Measurements from ENCODE around the gene LIG4. TPM values are rescaled to one million over a fixed set of nuclear protein-coding genes. Genes with fewer than 3 reads are reported as not detected.

The LIG4 gene
- total RNA-seq, result 1 to 10 TPM; 6.6 to 7.2 TPM

GRCh38 chr13:108215436-108215835, at the start of gene LIG4:
LIG4 (minus strand) TSS chr13:108215536; CDS start chr13:108211268, 4,268 bp downstream.
- POLR2A ChIA-PET, result no interaction called here
- Mint-ChIP-seq H3K27me3 (no peaks in the 10 kb centered on the region), H3K27ac (peak within 1 kb of the TSS; percentile 67), H3K36me3 (peaks cover 15% of the 10 kb centered on the region), H3K9me3 (peaks cover 9% of the 10 kb centered on the region), H3K4me1 (ENCODE audit: low read depth) (peaks cover 32% of the 10 kb centered on the region), H3K4me3 (peak within 1 kb of the TSS; percentile 89)
- DNase-seq, result peak; percentile 94
- intact Hi-C loops (cut with micrococcal nuclease), result loop anchor here (2.0 to 5.0 kb wide), 5 partner anchors 282 to 1647 kb away; partner anchors contain the start of genes ARGLU1 and IRS2
- CTCF ChIA-PET, result no interaction called here

DNA sequence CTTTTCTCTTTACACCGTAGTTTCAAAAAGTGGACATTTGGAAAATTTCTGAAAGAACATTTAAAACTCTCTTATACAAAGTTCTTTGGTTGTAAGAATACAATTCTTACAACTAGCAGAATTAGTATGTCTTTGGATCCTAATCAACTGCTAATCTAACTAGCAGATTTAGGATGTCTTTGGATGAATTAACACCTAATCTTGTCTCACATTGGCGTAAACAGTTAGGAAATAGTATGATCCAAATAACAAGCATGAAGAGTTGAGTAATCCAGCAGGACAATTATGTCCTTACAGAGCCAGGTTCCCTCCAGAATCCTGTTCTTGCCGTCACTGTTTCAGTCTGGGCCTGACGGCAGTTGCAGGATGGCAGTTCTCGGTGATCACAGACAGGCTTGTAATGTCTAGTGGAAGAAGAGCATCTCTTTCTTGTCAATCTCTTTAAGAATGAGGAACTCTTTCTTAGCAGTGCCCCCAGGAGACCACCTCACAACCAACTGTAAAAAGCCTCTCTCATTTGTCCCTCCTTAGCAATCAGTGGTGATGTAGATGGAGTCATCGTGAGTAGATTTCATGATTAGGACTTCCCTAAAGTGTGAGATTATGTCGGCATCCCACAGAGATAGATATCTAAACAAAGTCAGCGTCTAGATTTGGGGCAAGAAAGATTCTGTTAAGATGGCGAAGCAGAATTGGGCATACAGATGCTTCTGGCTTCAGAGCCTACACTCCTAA, 48.5 kb upstream of the LIG4 start:
- DNase-seq, result no peak
- H3K4me3 Mint-ChIP-seq, result no peak overlapping the region
- intact Hi-C loops (cut with micrococcal nuclease), result loop anchor here (10.0 kb wide), 1 partner anchor 331 kb away; no protein-coding TSS in a partner anchor
- ChIA-PET POLR2A (no interaction called here), CTCF (no interaction called here)
- H3K27me3 Mint-ChIP-seq, result no peaks in the 10 kb centered on the region
- H3K4me1 Mint-ChIP-seq (ENCODE audit: low read depth), result peaks cover 22% of the 10 kb centered on the region
- H3K36me3 Mint-ChIP-seq, result no peaks in the 10 kb centered on the region
- no peak overlapping the region for H3K27ac Mint-ChIP-seq
- H3K9me3 Mint-ChIP-seq, result peaks cover 4% of the 10 kb centered on the region

GRCh38 chr13:108257248-108257647, 41.9 kb upstream of the LIG4 start:
- intact Hi-C loops (cut with micrococcal nuclease), result no loop called here
- CTCF ChIA-PET, result no interaction called here
- POLR2A ChIA-PET, result no interaction called here
- Mint-ChIP-seq H3K9me3 (peaks cover 5% of the 10 kb centered on the region), H3K27ac (no peak overlapping the region), H3K4me1 (ENCODE audit: low read depth) (no peaks in the 10 kb centered on the region), H3K36me3 (peaks cover 11% of the 10 kb centered on the region), H3K27me3 (no peaks in the 10 kb centered on the region), H3K4me3 (no peak overlapping the region)
- no peak for DNase-seq

GRCh38 chr13:108249150-108249549, 33.8 kb upstream of the LIG4 start:
- intact Hi-C loops (cut with micrococcal nuclease), result no loop called here
- no peak for DNase-seq
- H3K27me3 Mint-ChIP-seq, result no peaks in the 10 kb centered on the region
- CTCF ChIA-PET, result no interaction called here
- H3K27ac Mint-ChIP-seq, result no peak overlapping the region
- peaks cover 14% of the 10 kb centered on the region for H3K36me3 Mint-ChIP-seq
- H3K9me3 Mint-ChIP-seq, result peaks cover 41% of the 10 kb centered on the region
- no peak overlapping the region for H3K4me3 Mint-ChIP-seq
- H3K4me1 Mint-ChIP-seq (ENCODE audit: low read depth), result peaks cover 4% of the 10 kb centered on the region
- POLR2A ChIA-PET, result no interaction called here

DNA sequence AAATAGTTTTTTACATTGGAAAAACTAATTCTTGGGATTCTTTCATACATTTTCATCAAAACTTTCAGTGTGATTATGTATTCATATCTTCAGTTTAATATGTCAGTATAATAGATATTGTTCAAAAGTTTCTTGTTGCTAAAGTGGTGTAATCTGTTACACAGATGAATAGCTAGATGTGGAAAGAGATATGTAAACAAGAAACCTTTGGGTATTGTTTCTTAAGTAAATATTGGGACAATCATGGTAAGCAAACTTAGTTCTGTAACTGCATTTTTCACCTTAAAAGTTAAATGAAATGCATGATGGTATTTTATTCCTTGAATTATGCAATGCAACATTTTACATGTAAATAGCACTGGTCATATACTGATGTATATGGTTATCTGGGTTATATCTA, 15.0 kb upstream of the LIG4 start:
- Mint-ChIP-seq H3K27me3 (no peaks in the 10 kb centered on the region), H3K36me3 (peaks cover 14% of the 10 kb centered on the region), H3K9me3 (no peaks in the 10 kb centered on the region), H3K27ac (no peak overlapping the region), H3K4me3 (no peak overlapping the region), H3K4me1 (ENCODE audit: low read depth) (peaks cover 32% of the 10 kb centered on the region)
- CTCF ChIA-PET, result interaction anchor here (1.0 kb wide), 1 partner anchor 665 kb away, joined by 3 read pairs; no protein-coding TSS in a partner anchor
- intact Hi-C loops (cut with micrococcal nuclease), result no loop called here
- POLR2A ChIA-PET, result no interaction called here
- DNase-seq, result no peak

DNA sequence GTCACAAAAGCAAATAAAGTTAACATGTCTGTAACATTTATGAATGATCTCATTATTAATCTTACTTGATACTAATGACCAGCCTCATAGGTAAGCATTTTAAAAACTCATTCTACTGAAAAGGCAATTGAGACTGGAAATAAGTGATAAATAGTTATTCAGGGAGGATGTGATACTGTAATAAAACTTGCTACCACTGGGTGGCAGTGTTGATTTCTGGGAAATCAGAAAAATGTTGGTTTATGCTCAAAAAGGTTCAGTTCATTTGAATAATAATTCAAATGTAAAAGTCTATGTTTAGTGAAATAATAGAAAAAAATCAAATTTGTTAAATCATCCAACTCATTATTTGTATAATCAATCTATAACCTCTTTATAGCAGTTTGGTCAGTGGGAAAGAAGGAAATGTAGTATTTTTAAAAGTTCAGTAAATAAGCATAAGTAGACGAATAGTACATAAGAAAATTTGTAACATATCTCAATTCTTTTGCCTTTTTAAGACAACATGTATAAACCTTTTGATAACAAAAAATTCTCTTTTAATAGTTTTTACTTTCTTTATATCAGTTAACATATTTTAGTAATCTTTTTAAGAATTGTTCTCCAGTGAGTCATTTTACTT, 12.4 kb upstream of the LIG4 start:
- Mint-ChIP-seq H3K27ac (no peak overlapping the region), H3K36me3 (peaks cover 12% of the 10 kb centered on the region), H3K9me3 (no peaks in the 10 kb centered on the region), H3K4me1 (ENCODE audit: low read depth) (peaks cover 51% of the 10 kb centered on the region), H3K4me3 (no peak overlapping the region), H3K27me3 (no peaks in the 10 kb centered on the region)
- DNase-seq, result no peak
- ChIA-PET CTCF (interaction anchor here (0.8 kb wide), 2 partner anchors 42 to 131 kb away, joined by 3 to 4 read pairs; partner anchors contain the start of gene TNFSF13B), POLR2A (no interaction called here)
- intact Hi-C loops (cut with micrococcal nuclease), result loop anchor here (1.0 to 5.0 kb wide), 5 partner anchors 8 to 668 kb away; partner anchors contain the start of gene TNFSF13B

DNA sequence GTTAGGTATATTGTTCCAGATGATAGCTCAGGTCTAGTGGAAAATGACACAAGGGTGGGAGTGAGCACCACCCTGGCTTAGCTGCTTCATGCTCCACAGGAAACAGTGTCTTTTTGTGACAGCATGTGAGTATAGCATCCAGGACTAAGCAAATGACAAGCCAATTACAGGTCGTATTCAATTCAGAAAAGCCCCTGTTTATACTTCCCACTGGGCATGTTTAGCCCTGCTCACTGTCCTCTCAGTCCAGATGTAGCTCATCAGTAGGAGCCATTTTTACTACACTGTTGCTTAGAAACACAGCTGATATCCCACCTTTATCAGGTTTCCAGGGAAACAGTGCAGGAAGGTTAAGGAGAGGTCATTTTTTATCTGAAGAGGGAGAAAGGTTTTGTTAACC, 10.8 kb upstream of the LIG4 start:
- Mint-ChIP-seq H3K27ac (no peak overlapping the region), H3K4me3 (no peak overlapping the region), H3K9me3 (no peaks in the 10 kb centered on the region), H3K27me3 (no peaks in the 10 kb centered on the region), H3K36me3 (peaks cover 12% of the 10 kb centered on the region), H3K4me1 (ENCODE audit: low read depth) (peaks cover 57% of the 10 kb centered on the region)
- CTCF ChIA-PET, result no interaction called here
- intact Hi-C loops (cut with micrococcal nuclease), result loop anchor here (2.0 to 5.0 kb wide), 3 partner anchors 43 to 281 kb away; partner anchors contain the start of gene TNFSF13B
- POLR2A ChIA-PET, result interaction anchor here (1.2 kb wide), 1 partner anchor 44 kb away, joined by 3 read pairs; no protein-coding TSS in a partner anchor
- DNase-seq, result no peak

DNA sequence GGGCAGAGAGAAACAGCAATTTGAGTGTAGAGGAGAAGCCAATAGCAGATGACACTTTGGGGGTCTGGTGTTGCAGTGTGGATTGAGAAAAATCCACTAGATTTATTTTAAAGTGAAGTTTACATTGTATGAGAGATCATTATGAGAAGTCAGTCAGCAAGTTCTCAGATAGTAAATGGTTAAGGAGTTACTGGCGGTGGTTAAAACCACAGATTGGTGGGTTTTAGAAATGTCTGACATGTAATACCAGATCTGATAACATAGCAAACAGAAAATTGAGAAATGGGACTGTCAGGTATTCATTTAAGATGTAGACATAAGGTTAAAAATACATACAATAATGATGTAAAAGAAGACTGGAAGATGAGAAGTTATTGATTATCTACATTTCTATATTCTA, 10.1 kb upstream of the LIG4 start:
- ChIA-PET POLR2A (interaction anchor here (1.2 kb wide), 1 partner anchor 45 kb away, joined by 3 read pairs; no protein-coding TSS in a partner anchor), CTCF (no interaction called here)
- H3K27ac Mint-ChIP-seq, result peak overlapping the region; percentile 28
- H3K4me1 Mint-ChIP-seq (ENCODE audit: low read depth), result peaks cover 62% of the 10 kb centered on the region
- no peaks in the 10 kb centered on the region for H3K9me3 Mint-ChIP-seq
- intact Hi-C loops (cut with micrococcal nuclease), result loop anchor here (5.0 kb wide), 2 partner anchors 97 to 282 kb away; no protein-coding TSS in a partner anchor
- H3K36me3 Mint-ChIP-seq, result peaks cover 12% of the 10 kb centered on the region
- H3K4me3 Mint-ChIP-seq, result no peak overlapping the region
- no peaks in the 10 kb centered on the region for H3K27me3 Mint-ChIP-seq
- DNase-seq, result no peak

GRCh38 chr13:108223687-108224503, 8.6 kb upstream of the LIG4 start:
- POLR2A ChIA-PET, result interaction anchor here (0.9 kb wide), 1 partner anchor 46 kb away, joined by 3 read pairs; no protein-coding TSS in a partner anchor
- CTCF ChIA-PET, result interaction anchor here (0.9 kb wide), 2 partner anchors 69 to 671 kb away, joined by 3 to 5 read pairs; no protein-coding TSS in a partner anchor
- H3K36me3 Mint-ChIP-seq, result no peaks in the 10 kb centered on the region
- H3K27me3 Mint-ChIP-seq, result no peaks in the 10 kb centered on the region
- no peaks in the 10 kb centered on the region for H3K9me3 Mint-ChIP-seq
- H3K4me3 Mint-ChIP-seq, result no peak overlapping the region
- intact Hi-C loops (cut with micrococcal nuclease), result no loop called here
- peaks cover 70% of the 10 kb centered on the region for H3K4me1 Mint-ChIP-seq (ENCODE audit: low read depth)
- no peak for DNase-seq
- H3K27ac Mint-ChIP-seq, result no peak overlapping the region

- Mint-ChIP-seq H3K9me3 (no peaks in the 10 kb centered on the region), H3K4me3 (peak overlapping the region; percentile 44), H3K27me3 (no peaks in the 10 kb centered on the region), H3K27ac (peak overlapping the region; percentile 84), H3K4me1 (ENCODE audit: low read depth) (peaks cover 51% of the 10 kb centered on the region), H3K36me3 (peaks cover 2% of the 10 kb centered on the region)
- ChIA-PET POLR2A (no interaction called here), CTCF (interaction anchor here (0.8 to 2.2 kb wide), 3 partner anchors 9 to 64 kb away, joined by 3 to 7 read pairs (median 3); no protein-coding TSS in a partner anchor)
- intact Hi-C loops (cut with micrococcal nuclease), result loop anchor here (1.0 kb wide), 1 partner anchor 44 kb away; no protein-coding TSS in a partner anchor
- peak; percentile 38 for DNase-seq
Observed at GRCh38 chr13:108220041-108220440, 4.7 kb upstream of the LIG4 start.

DNA sequence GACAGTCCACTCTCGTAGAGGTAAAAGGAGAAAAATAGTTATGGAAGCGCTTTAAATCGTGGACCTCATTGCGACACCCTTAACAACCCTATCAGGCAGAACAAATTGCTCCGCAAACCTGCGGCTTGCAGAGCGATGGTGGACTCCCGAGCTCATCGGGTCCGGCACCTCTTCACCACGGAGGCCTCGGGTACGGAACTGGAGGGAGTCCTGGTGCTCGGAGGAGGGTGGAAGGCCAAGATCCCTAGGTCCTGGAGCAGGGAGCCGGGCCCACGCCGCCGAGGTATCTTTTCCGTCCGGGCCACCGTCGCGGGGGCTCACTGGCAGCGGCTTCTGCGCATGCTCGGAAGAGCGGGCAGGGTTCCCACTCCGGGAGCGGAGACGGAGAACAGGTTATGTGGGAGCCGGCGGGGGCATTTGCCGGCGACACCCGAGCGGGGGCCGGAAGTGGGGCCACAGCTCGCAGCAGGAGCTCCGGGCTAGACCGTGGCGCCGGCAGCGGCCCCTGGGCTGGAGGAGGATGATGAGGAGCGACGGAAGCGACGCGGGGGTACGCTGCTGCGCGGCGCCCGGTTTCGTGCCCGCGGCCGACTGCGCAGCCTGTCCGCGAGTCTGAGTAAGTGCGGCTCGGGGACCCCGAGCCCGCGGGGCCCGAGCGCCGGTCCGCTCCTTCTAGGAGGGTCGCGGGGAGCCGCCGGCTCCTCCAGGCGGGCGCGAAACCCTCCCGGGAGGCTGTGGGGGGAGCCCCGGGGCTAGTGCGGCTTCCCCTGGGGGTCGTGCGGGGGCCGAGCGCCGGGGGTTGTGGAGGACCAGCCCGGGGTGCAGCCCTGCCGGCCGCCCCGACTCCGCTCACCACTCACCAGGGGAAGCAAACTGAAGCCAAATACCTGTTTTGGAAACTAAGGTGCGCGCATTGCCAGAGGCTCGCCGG, 3.0 kb upstream of the LIG4 start, which contains the start of gene ABHD13:
Gene ABHD13, plus strand, starts transcription at position 349 of the 931 bp plus-strand sequence. CDS start 10,827 bp downstream, outside the sequence.
- Mint-ChIP-seq H3K9me3 (no peaks in the 10 kb centered on the region), H3K27ac (peak within 1 kb of the TSS; percentile 92), H3K4me3 (peak within 1 kb of the TSS; percentile 89), H3K27me3 (no peaks in the 10 kb centered on the region), H3K36me3 (peaks cover 2% of the 10 kb centered on the region), H3K4me1 (ENCODE audit: low read depth) (peaks cover 47% of the 10 kb centered on the region)
- ChIA-PET CTCF (interaction anchor here (0.9 kb wide), 1 partner anchor 14 kb away, joined by 3 read pairs; no protein-coding TSS in a partner anchor), POLR2A (interaction anchor here (1.2 kb wide), 1 partner anchor 52 kb away, joined by 3 read pairs; no protein-coding TSS in a partner anchor)
- intact Hi-C loops (cut with micrococcal nuclease), result loop anchor here (1.0 to 5.0 kb wide), 7 partner anchors 18 to 1569 kb away; partner anchors contain the start of genes IRS2 and TNFSF13B
- DNase-seq, result peak; percentile 93

Measured in activated CD4-positive, alpha-beta memory T cell treated with anti-CD3 and anti-CD28 coated beads for 36 hours (primary cell).